Mesendoderm (in vitro differentiated cells): ENCODE measurements around the gene EXPH5.

Source experiments
- DNase-seq: peaks from one replicate; pipeline ENCODE4 v3.0.0; 2013
- H2AK5ac ChIP-seq: 2 replicates; pipeline ENCODE4 v1.6.1; 2013; ENCODE audit warnings: low read length, inconsistent platforms
- H2BK120ac ChIP-seq: 2 replicates; pipeline ENCODE4 v1.6.1; 2013; ENCODE audit warnings: low read depth, mild to moderate bottlenecking, low read length, moderate library complexity, mixed read lengths
- H2BK15ac ChIP-seq: replicated peaks from 2 replicates; pipeline ENCODE4 v1.6.1; 2013; ENCODE audit warnings: low read depth, mild to moderate bottlenecking, moderate library complexity
- H2BK5ac ChIP-seq: 2 replicates; pipeline ENCODE4 v1.6.1; 2013; ENCODE audit warnings: low read length, inconsistent platforms
- H3K18ac ChIP-seq: 2 replicates; pipeline ENCODE4 v1.6.1; 2013; ENCODE audit warnings: mild to moderate bottlenecking, low read length, mixed read lengths
- H3K23ac ChIP-seq: one replicate; pipeline ENCODE4 v1.6.1; 2013; ENCODE audit warnings: low read length
- H3K27ac ChIP-seq: 2 replicates; pipeline ENCODE4 v1.5.1; 2013; ENCODE audit warnings: low read depth, mild to moderate bottlenecking, inconsistent platforms, low read length, moderate library complexity
- H3K27me3 ChIP-seq: 2 replicates; pipeline ENCODE4 v1.6.1; 2013; ENCODE audit warnings: low read length, control low read depth, mild to moderate bottlenecking, inconsistent platforms; ENCODE audit not compliant: insufficient read depth, poor library complexity
- H3K36me3 ChIP-seq: 2 replicates; pipeline ENCODE4 v1.6.1; 2013; ENCODE audit warnings: low read length, inconsistent platforms; ENCODE audit not compliant: control insufficient read depth, insufficient read depth
- H3K4ac ChIP-seq: one replicate; pipeline ENCODE4 v1.6.1; 2013; ENCODE audit warnings: low read depth, mild to moderate bottlenecking, low read length, moderate library complexity
- H3K4me1 ChIP-seq: 2 replicates; pipeline ENCODE4 v1.6.1; 2013; ENCODE audit warnings: low read depth, low read length, inconsistent platforms; ENCODE audit not compliant: control insufficient read depth
- H3K4me2 ChIP-seq: 2 replicates; pipeline ENCODE4 v1.6.1; 2013; ENCODE audit warnings: low read length
- H3K4me3 ChIP-seq: 2 replicates; pipeline ENCODE4 v1.5.1; 2013; ENCODE audit warnings: mild to moderate bottlenecking, low read length
- H3K56ac ChIP-seq: one replicate; pipeline ENCODE4 v1.6.1; 2013; ENCODE audit warnings: low read length
- H3K79me1 ChIP-seq: 2 replicates; pipeline ENCODE4 v1.6.1; 2013; ENCODE audit warnings: low read length, inconsistent platforms
- H3K79me2 ChIP-seq: 2 replicates; pipeline ENCODE4 v1.6.1; 2013; ENCODE audit warnings: mild to moderate bottlenecking, low read length; ENCODE audit not compliant: control insufficient read depth, insufficient read depth
- H3K9ac ChIP-seq: 2 replicates; pipeline ENCODE4 v1.6.1; 2013; ENCODE audit warnings: low read length, inconsistent platforms
- H4K5ac ChIP-seq: one replicate; pipeline ENCODE4 v1.6.1; 2013; ENCODE audit warnings: low read length
- H4K8ac ChIP-seq: one replicate; pipeline ENCODE4 v1.6.1; 2013; ENCODE audit warnings: low read depth, mild to moderate bottlenecking, control low read depth, low read length, moderate library complexity
- WGBS: extraction: QIAGEN DNeasy Blood & Tissue Kit; methylation state at CpG from one replicate; pipeline ENCODE4 v1.1.7; 2013; ENCODE audit warnings: low lambda C conversion rate, missing lambda C conversion rate; ENCODE audit not compliant: insufficient coverage; ENCODE audit errors: extremely low coverage; 5-methylcytosine and 5-hydroxymethylcytosine counted together

Gene EXPH5

DNA sequence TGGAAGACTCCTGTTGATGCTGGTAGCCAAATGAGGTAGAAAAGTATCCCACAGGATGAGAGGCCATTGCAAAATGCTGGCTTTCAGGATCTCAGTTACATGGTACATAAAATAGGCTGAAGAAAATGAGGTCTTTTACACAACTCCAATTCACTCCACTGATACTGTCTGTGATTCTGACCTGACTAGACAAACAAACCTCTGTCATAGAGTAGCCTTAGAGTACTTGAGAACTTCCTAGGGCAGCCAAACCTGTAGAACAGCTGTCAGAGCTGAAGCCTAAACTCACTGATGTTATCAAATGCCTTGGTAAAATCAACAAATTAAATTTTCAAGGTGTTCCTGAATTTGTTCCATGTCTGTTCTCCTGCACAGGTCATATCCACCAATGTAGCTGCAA, 69.1 kb downstream of the EXPH5 start:
- H3K4me1 ChIP-seq = no peaks in the 10 kb centered on the region
- H3K79me2 ChIP-seq = no peaks in the 10 kb centered on the region

DNA sequence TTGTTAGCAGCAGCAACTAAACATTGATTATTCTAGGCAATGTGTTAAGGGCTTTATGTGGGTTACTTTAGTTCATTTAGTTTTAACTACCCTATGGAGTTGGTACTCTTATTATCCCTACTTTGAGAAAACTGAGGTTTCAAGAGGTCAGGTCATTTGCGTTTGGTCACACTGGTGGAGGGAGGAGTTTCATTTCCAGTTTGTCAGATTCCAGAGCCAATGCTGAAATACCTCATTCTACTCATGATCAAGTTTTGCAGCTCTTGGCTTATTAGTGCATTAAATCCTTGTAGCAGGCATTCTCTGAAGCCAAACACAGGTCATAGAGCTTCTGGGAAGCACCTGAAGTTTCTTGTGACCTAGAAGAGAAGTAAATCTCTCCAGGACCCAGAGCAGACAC, 71.2 kb downstream of the EXPH5 start:
- H3K9ac ChIP-seq = no peak overlapping the region
- no peak overlapping the region for H3K4me2 ChIP-seq
- no peaks in the 10 kb centered on the region for H3K79me2 ChIP-seq
- WGBS = no CpG with 5 or more reads among the region's 1 CpG
- H2BK120ac ChIP-seq = no peak overlapping the region
- H3K56ac ChIP-seq = no peak overlapping the region
- H3K79me1 ChIP-seq = no peaks in the 10 kb centered on the region
- H3K36me3 ChIP-seq = no peaks in the 10 kb centered on the region
- H4K5ac ChIP-seq = no peak overlapping the region
- no peaks in the 10 kb centered on the region for H3K4me1 ChIP-seq
- no peak overlapping the region for H2AK5ac ChIP-seq
- H3K27me3 ChIP-seq = no peaks in the 10 kb centered on the region
- no peak overlapping the region for H2BK5ac ChIP-seq
- H2BK15ac ChIP-seq = no peak overlapping the region
- H3K18ac ChIP-seq = no peak overlapping the region
- H3K23ac ChIP-seq = no peak overlapping the region
- no peak overlapping the region for H3K4me3 ChIP-seq
- H3K27ac ChIP-seq = no peak overlapping the region
- H3K4ac ChIP-seq = no peak overlapping the region
- no peak for DNase-seq
- no peak overlapping the region for H4K8ac ChIP-seq

More for the DNA sequence above, 69.1 kb downstream of the EXPH5 start:
- no peak overlapping the region for H3K56ac ChIP-seq
- no peak overlapping the region for H2BK15ac ChIP-seq
- no peak overlapping the region for H4K5ac ChIP-seq
- no peak overlapping the region for H2AK5ac ChIP-seq
- no peak overlapping the region for H2BK120ac ChIP-seq
- no peak overlapping the region for H3K27ac ChIP-seq
- H3K4ac ChIP-seq = no peak overlapping the region
- H3K18ac ChIP-seq = no peak overlapping the region
- no peaks in the 10 kb centered on the region for H3K27me3 ChIP-seq
- H3K4me2 ChIP-seq = no peak overlapping the region
- H3K36me3 ChIP-seq = no peaks in the 10 kb centered on the region
- no peaks in the 10 kb centered on the region for H3K79me1 ChIP-seq
- no peak for DNase-seq
- no peak overlapping the region for H4K8ac ChIP-seq
- H2BK5ac ChIP-seq = no peak overlapping the region
- H3K23ac ChIP-seq = no peak overlapping the region
- no peak overlapping the region for H3K4me3 ChIP-seq
- H3K9ac ChIP-seq = no peak overlapping the region

DNA sequence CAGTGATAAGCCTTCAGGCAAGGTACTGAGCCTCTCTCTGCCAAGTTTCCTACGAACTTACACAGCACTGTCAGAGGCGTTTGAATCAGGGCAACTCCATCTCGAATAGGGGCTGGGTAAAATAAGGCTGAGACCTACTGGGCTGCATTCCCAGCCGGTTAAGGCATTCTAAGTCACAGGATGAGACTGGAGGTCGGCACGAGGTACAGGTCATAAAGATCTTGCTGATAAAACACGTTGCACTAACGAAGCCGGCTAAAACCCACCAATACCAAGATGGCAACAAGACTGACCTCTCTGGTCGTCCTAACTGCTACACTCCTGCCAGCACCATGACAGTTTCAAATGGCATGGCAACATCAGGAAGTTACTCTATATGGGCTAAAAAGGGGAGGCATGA, 75.0 kb downstream of the EXPH5 start:
- no CpG with 5 or more reads among the region's 10 CpGs for WGBS
- no peak overlapping the region for H2AK5ac ChIP-seq
- no peak overlapping the region for H3K56ac ChIP-seq
- no peak overlapping the region for H3K4me3 ChIP-seq
- H4K5ac ChIP-seq = no peak overlapping the region
- no peak overlapping the region for H4K8ac ChIP-seq
- no peak overlapping the region for H3K23ac ChIP-seq
- no peaks in the 10 kb centered on the region for H3K27me3 ChIP-seq
- no peaks in the 10 kb centered on the region for H3K4me1 ChIP-seq
- H3K18ac ChIP-seq = no peak overlapping the region
- no peak overlapping the region for H2BK15ac ChIP-seq
- H3K4me2 ChIP-seq = no peak overlapping the region
- H3K79me1 ChIP-seq = no peaks in the 10 kb centered on the region
- H3K9ac ChIP-seq = no peak overlapping the region
- H2BK120ac ChIP-seq = no peak overlapping the region
- H3K79me2 ChIP-seq = no peaks in the 10 kb centered on the region
- H3K4ac ChIP-seq = no peak overlapping the region
- no peak overlapping the region for H2BK5ac ChIP-seq
- no peaks in the 10 kb centered on the region for H3K36me3 ChIP-seq
- no peak overlapping the region for H3K27ac ChIP-seq
- peak; percentile 47 for DNase-seq

- H3K27me3 ChIP-seq = no peaks in the 10 kb centered on the region
- no peak overlapping the region for H3K56ac ChIP-seq
- DNase-seq = no peak
- no peak overlapping the region for H3K23ac ChIP-seq
- H3K79me1 ChIP-seq = no peaks in the 10 kb centered on the region
- H3K4ac ChIP-seq = no peak overlapping the region
- H3K4me2 ChIP-seq = no peak overlapping the region
- no peaks in the 10 kb centered on the region for H3K36me3 ChIP-seq
- H3K18ac ChIP-seq = no peak overlapping the region
- no peak overlapping the region for H2BK15ac ChIP-seq
- H3K79me2 ChIP-seq = no peaks in the 10 kb centered on the region
- no CpG with 5 or more reads among the region's 4 CpGs for WGBS
- H2AK5ac ChIP-seq = no peak overlapping the region
- no peaks in the 10 kb centered on the region for H3K4me1 ChIP-seq
- H4K8ac ChIP-seq = no peak overlapping the region
- H4K5ac ChIP-seq = no peak overlapping the region
- H2BK5ac ChIP-seq = no peak overlapping the region
- no peak overlapping the region for H3K9ac ChIP-seq
- H3K27ac ChIP-seq = no peak overlapping the region
- H3K4me3 ChIP-seq = no peak overlapping the region
- no peak overlapping the region for H2BK120ac ChIP-seq
These were observed 77.4 kb downstream of the EXPH5 start for GRCh38 chr11:108516125-108516524.

DNA sequence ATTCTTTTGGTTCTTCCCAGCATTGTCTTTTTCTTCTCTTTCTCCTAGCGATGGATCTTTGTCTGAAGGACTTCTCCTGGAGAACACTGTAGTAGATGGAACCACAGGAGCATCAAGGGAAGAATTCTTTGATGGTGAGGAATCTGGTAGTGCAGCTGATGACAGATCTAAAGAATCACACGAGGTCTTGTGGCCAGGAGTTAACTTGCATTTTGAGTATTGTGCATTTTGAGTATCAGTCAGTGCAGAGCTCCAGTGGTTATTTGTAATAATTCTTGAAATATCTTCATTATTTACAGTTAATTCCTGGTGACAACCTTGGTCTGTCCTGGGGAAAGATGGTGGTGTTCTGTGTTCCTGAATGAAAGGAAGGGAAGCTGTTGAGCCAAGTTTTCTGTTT, 80.9 kb downstream of the EXPH5 start:
- no CpG with 5 or more reads among the region's 2 CpGs for WGBS
- Histone ChIP-seq H2BK5ac (no peak overlapping the region), H3K23ac (no peak overlapping the region)

DNA sequence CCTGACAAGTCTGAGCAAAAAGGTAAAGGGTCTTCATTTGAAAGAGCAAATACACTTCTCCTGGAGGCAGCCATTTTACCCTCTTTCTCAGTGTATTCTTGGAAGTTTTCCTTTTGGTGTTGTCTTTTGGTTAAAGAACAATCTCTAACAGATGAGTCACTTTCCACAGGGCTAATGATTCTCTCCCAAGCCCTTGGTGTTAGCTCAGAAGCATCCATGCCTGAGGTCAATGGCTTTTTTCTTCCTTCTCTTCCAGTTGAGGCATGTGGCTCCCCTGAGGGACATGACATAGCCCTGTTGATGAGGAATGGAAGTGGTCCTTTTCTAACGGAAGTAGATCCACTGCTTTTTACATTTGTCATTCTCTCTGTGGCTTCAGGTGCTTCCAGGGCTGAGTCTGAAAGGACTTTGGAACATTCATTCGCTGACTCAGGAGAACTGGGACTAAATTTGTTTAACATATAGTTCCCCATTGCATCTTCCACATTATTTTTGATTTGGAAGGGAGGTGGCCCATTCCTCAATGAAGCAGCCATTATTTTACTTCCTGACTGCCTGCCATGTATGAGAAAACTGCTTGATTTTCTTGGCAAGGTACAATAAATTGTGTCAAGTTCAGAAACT, 81.6 kb downstream of the EXPH5 start:
- no CpG with 5 or more reads among the region's 2 CpGs for WGBS
- no peak overlapping the region for H3K56ac ChIP-seq
- H3K18ac ChIP-seq = no peak overlapping the region
- no peaks in the 10 kb centered on the region for H3K4me1 ChIP-seq
- no peak overlapping the region for H3K4ac ChIP-seq
- no peak overlapping the region for H3K4me2 ChIP-seq
- H2AK5ac ChIP-seq = no peak overlapping the region
- H4K8ac ChIP-seq = no peak overlapping the region
- H2BK15ac ChIP-seq = no peak overlapping the region
- no peak overlapping the region for H3K27ac ChIP-seq
- H2BK5ac ChIP-seq = no peak overlapping the region
- no peak overlapping the region for H3K23ac ChIP-seq
- no peak overlapping the region for H3K9ac ChIP-seq
- no peak overlapping the region for H3K4me3 ChIP-seq
- no peak overlapping the region for H4K5ac ChIP-seq
- DNase-seq = no peak
- H2BK120ac ChIP-seq = no peak overlapping the region
- no peaks in the 10 kb centered on the region for H3K79me2 ChIP-seq
- no peaks in the 10 kb centered on the region for H3K79me1 ChIP-seq
- no peaks in the 10 kb centered on the region for H3K36me3 ChIP-seq
- no peaks in the 10 kb centered on the region for H3K27me3 ChIP-seq

More for the DNA sequence above, 80.9 kb downstream of the EXPH5 start:
- Histone ChIP-seq H3K4me3 (no peak overlapping the region), H2AK5ac (no peak overlapping the region), H3K27ac (no peak overlapping the region), H3K36me3 (no peaks in the 10 kb centered on the region), H4K5ac (no peak overlapping the region), H3K79me1 (no peaks in the 10 kb centered on the region), H3K4me1 (no peaks in the 10 kb centered on the region), H3K56ac (no peak overlapping the region), H3K4me2 (no peak overlapping the region), H2BK120ac (no peak overlapping the region), H4K8ac (no peak overlapping the region), H3K79me2 (no peaks in the 10 kb centered on the region), H3K18ac (no peak overlapping the region), H3K4ac (no peak overlapping the region), H3K27me3 (no peaks in the 10 kb centered on the region), H2BK15ac (no peak overlapping the region), H3K9ac (no peak overlapping the region)
- no peak for DNase-seq
